Subcutaneous adipose tissue (tissue), 4 donors: ENCODE measurements around the gene RUFY1. TPM values are rescaled to one million over a fixed set of nuclear protein-coding genes. Genes with fewer than 3 reads are reported as not detected.

Experiments
- total RNA-seq, 4 donors: library from RNA; depleted of rRNA; stranded (reverse); fragments of >200 nt; gene quantifications; one replicate each; pipeline ENCODE4 v1.1.0, GENCODE V29; 2016
- TF ChIP-seq, protein P1 (sequence below): fragments of 450-650 bp; IDR thresholded peaks from one replicate; pipeline ENCODE4 v1.5.1; 2016; ENCODE audit warnings: low read depth, mild to moderate bottlenecking, control low read depth, antibody characterized with exemption, moderate library complexity

The RUFY1 gene
- total RNA-seq, 4 donors from 2014 or later: 42.2 to 63.0 (median 55.8) TPM

DNA sequence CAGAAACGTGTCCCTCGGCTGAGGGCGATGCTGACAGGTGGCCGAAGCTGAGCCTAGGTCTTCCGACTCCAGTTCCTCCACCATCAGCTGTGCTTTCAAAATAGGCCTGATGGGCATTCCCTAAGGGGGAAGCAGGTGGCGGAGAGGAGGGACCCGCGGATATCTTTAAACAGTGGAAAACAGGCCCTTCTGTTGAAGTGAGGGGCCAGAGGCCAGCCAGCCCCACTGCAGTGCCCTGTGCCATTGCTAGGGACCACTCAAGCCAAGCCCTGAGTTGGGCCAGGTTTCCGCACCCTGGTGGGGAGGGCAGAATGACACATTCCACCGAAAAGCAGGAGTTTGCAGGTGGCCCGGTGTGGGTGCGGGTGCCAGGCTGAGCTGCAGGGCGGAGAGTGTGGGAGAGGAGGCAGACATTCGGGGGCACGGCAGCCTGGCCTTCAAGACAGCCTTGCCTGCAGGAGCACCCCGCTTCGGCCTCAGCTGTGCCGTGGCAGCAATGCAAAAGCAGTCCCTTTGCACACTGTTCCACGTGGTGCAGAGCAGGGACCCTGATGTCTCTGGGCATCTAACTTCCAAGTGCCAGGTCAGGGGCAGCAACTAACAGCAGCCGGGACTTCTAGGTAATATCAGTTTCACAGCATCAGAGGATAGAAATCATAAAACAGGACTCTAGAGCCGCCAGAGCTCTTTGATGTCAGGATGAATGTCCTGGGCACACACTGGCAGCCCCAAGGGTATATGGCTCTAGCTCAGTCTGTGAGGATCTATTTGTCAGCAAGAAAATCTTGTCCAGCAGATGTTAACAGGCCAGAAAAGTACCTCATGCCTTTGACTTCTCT is 55.9 kb downstream of the RUFY1 start:
- TF ChIP-seq, protein P1, sequence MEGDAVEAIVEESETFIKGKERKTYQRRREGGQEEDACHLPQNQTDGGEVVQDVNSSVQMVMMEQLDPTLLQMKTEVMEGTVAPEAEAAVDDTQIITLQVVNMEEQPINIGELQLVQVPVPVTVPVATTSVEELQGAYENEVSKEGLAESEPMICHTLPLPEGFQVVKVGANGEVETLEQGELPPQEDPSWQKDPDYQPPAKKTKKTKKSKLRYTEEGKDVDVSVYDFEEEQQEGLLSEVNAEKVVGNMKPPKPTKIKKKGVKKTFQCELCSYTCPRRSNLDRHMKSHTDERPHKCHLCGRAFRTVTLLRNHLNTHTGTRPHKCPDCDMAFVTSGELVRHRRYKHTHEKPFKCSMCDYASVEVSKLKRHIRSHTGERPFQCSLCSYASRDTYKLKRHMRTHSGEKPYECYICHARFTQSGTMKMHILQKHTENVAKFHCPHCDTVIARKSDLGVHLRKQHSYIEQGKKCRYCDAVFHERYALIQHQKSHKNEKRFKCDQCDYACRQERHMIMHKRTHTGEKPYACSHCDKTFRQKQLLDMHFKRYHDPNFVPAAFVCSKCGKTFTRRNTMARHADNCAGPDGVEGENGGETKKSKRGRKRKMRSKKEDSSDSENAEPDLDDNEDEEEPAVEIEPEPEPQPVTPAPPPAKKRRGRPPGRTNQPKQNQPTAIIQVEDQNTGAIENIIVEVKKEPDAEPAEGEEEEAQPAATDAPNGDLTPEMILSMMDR: no peak

DNA sequence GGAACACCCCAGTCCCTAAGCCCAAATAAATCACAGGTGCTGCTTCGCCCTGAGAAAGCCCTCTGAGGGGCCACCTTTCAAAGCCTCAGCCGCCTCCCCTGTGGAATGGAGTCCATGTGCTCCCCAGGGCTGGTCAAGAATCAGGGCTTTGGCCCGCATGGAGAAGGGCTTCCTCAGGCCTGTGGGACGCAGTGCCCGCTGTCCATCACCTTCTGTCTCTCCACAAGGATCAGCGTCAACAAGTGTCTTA is 56.5 kb downstream of the RUFY1 start:
- TF ChIP-seq, protein P1: no peak

DNA sequence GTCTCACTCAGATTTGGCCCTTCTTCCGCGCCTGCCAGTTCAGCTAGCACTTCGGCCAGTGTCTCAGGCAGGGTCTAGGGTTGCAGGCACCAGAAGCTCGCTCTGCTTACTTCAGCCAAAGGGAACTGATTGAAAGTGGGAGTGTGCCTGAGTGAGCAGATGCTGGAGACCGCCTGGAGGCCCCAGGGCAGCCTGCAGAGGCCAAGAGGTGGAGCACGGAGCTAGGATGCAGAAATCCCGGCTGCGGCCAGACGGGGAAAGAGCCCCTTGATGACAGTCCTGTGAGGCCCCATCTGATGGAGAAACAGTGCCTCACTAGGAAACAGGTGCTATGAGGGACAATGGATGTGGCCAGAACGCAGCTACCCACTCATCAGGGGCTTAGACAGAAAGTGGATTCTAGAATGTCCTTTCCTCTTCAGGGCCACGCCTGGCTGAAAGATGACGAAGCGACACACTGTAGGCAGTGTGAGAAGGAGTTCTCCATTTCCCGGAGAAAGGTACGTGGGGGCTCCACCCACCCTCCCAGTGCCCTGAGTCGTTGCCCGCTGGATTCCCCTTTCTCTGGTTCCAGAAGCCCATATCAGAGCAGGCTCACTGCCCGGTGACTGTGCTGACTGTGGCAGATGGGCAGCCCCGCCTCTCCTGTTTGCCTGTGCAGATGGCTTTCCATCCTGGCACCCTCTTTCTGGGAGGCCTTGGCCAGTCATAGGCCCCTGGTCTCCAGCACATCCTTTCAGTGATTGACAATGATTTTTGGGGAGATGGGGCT is 57.0 kb downstream of the RUFY1 start:
- TF ChIP-seq, protein P1: no peak

DNA sequence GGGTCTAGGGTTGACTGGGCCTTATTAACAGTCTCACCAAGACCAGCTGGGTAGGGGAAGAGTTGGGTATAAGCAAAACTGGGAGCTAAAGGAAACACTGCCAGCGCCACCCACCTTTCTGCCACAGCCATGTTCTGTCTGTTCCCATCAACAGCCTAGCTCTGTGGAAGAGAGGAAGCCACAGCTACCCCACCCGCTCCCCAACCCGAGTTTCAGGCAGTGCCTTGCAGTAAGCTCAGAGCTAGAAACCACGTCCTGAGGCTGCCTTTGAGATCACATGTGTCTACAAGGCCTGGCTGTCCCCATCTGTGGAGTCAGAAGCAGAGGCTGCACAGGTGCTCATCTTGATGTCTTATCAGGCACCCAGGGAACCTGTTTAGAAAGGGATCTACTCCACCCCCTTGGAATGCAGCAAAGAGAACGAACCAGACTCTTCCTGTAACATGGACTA is 57.8 kb downstream of the RUFY1 start:
- TF ChIP-seq, protein P1: no peak

DNA sequence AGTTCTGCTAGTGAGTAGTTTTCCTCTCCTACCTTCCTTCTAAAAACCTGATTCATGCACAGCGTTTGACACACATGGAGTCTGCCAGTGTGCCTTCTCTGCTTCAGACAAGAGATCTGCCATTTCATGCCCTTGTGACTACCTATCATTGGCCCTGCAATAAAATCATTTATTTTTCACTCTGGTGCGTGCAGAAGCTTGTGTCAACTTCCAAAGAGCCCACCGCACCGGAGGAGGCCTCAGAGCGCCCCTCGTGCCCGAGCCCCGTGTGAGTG is 59.4 kb downstream of the RUFY1 start:
- TF ChIP-seq, protein P1: no peak

DNA sequence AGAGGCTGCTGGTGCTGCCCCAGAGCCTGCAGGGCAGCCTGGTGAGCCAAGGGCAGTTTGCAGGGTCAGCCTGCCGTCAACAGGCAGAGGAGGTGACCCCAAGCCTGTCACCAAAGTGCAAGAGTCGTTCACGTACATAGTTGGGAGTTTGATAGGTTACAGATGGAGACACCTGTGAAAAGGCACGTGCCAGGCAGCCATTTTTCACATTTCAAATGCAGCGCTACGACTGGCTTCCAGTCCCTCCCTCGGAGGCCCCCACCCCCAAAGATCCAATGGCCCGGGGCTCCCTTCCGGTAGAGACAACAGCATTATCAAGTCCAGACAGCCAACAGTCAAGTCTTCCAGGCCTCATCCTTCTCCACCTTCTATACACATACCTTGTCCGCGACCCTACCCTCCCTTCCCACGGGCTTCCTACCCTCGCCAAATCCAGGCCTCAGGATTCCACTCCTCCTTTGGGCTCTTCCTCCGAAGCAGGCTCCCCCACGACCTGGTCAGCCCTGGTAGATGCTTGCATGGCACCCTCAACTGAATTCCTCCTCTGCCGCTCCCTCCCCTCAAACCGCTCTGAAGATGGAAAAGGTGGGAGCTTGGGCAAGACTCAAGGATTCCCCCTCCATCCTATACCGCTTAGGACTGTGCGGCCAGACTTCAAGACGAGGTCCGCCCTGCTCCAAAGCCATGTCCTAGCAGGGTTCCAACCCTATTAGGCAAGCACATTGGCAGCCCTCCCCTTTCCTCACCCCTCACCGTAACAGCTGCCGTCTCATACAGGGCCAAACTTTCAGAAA is 60.0 kb downstream of the RUFY1 start:
- TF ChIP-seq, protein P1: no peak

DNA sequence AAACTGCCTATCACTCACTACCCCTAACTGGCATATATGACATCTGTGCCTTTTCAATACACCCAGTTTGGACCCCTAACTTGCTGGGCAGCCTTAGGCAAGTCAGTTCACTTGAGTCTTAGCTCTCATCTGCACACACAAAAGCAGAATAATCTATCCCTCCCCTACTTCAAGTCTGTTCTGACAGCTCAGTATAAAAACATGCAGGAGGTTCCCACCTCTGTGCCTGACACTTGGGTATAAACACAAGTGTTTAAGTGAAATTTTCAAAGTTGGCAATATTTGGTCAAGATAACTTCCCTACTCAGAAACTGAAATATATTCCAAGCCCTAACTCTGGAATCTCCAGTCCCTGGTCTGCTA is 60.5 kb downstream of the RUFY1 start:
- TF ChIP-seq, protein P1: no peak
